ENCODE results near the gene ABCA3.

ABCA3 gene

GRCh38 chr16:2358811-2359210 is 18.3 kb upstream of the ABCA3 start:
- Histone ChIP-seq H3K36me3 (ENCODE audit: insufficient read depth, low read length) (no peaks in the 10 kb centered on the region; the same call in 1 of the 2 replicates), H3K9me2 (ENCODE audit: low read depth, low read length) (no peaks in the 10 kb centered on the region), H3K4me1 (ENCODE audit: insufficient read depth, low read length, severe bottlenecking) (no peaks in the 10 kb centered on the region), H3K9ac (ENCODE audit: low read length) (no peak overlapping the region), H3K9me3 (ENCODE audit: low read length) (peaks cover 15% of the 10 kb centered on the region; the same call in 1 of the 2 replicates), H3K27me3 (ENCODE audit: insufficient read depth, low read length) (peaks cover 10% of the 10 kb centered on the region; the same call in 1 of the 2 replicates), H3K27ac (ENCODE audit: low read depth, low read length, poor library complexity, severe bottlenecking) (no peak overlapping the region), H3K4me3 (ENCODE audit: low read depth, low read length, poor library complexity, severe bottlenecking) (no peak overlapping the region), H3K79me2 (ENCODE audit: insufficient read depth, low read length) (no peaks in the 10 kb centered on the region), H2AFZ (ENCODE audit: low read length) (no peak overlapping the region), H3K4me2 (ENCODE audit: low read length) (no peak overlapping the region), H3F3A (ENCODE audit: insufficient read depth, low read length) (no peaks in the 10 kb centered on the region), H4K20me1 (ENCODE audit: insufficient read depth, low read length) (no peaks in the 10 kb centered on the region)
- TF ChIP-seq EZH2 (IDR thresholded peaks at IDR 0.05; ENCODE audit: borderline replicate concordance, low read length) (no peak), CTCF (IDR thresholded peaks at IDR 0.05; ENCODE audit: low read length) (no peak)

- no peaks in the 10 kb centered on the region for H3K9me2 ChIP-seq (ENCODE audit: low read depth, low read length)
- no peak overlapping the region for H3K9ac ChIP-seq (ENCODE audit: low read length)
- peaks cover 10% of the 10 kb centered on the region; the same call in 1 of the 2 replicates for H3K27me3 ChIP-seq (ENCODE audit: insufficient read depth, low read length)
- H3K4me1 ChIP-seq (ENCODE audit: insufficient read depth, low read length, severe bottlenecking) = no peaks in the 10 kb centered on the region
- H3K79me2 ChIP-seq (ENCODE audit: insufficient read depth, low read length) = no peaks in the 10 kb centered on the region
- no peak overlapping the region for H2AFZ ChIP-seq (ENCODE audit: low read length)
- no peak overlapping the region for H3K4me3 ChIP-seq (ENCODE audit: low read depth, low read length, poor library complexity, severe bottlenecking)
- no peaks in the 10 kb centered on the region for H3F3A ChIP-seq (ENCODE audit: insufficient read depth, low read length)
- H4K20me1 ChIP-seq (ENCODE audit: insufficient read depth, low read length) = no peaks in the 10 kb centered on the region
- TF ChIP-seq CTCF (IDR thresholded peaks at IDR 0.05; ENCODE audit: low read length) = no peak
- TF ChIP-seq EZH2 (IDR thresholded peaks at IDR 0.05; ENCODE audit: borderline replicate concordance, low read length) = no peak
- no peaks in the 10 kb centered on the region; the same call in 1 of the 2 replicates for H3K36me3 ChIP-seq (ENCODE audit: insufficient read depth, low read length)
- H3K4me2 ChIP-seq (ENCODE audit: low read length) = no peak overlapping the region
- H3K9me3 ChIP-seq (ENCODE audit: low read length) = peaks cover 15% of the 10 kb centered on the region; the same call in 1 of the 2 replicates
- no peak overlapping the region for H3K27ac ChIP-seq (ENCODE audit: low read depth, low read length, poor library complexity, severe bottlenecking)
Measured at GRCh38 chr16:2357331-2357730, 16.8 kb upstream of the ABCA3 start.

GRCh38 chr16:2350500-2350899 is 10.0 kb upstream of the ABCA3 start:
- Histone ChIP-seq H3K79me2 (ENCODE audit: insufficient read depth, low read length) (no peaks in the 10 kb centered on the region), H3K4me2 (ENCODE audit: low read length) (no peak overlapping the region), H3F3A (ENCODE audit: insufficient read depth, low read length) (no peaks in the 10 kb centered on the region), H4K20me1 (ENCODE audit: insufficient read depth, low read length) (no peaks in the 10 kb centered on the region), H3K9me3 (ENCODE audit: low read length) (no peaks in the 10 kb centered on the region), H3K27ac (ENCODE audit: low read depth, low read length, poor library complexity, severe bottlenecking) (no peak overlapping the region), H3K9me2 (ENCODE audit: low read depth, low read length) (no peaks in the 10 kb centered on the region), H3K27me3 (ENCODE audit: insufficient read depth, low read length) (peaks cover 2% of the 10 kb centered on the region; the same call in 1 of the 2 replicates), H3K4me1 (ENCODE audit: insufficient read depth, low read length, severe bottlenecking) (no peaks in the 10 kb centered on the region), H3K36me3 (ENCODE audit: insufficient read depth, low read length) (no peaks in the 10 kb centered on the region), H2AFZ (ENCODE audit: low read length) (no peak overlapping the region), H3K9ac (ENCODE audit: low read length) (no peak overlapping the region), H3K4me3 (ENCODE audit: low read depth, low read length, poor library complexity, severe bottlenecking) (no peak overlapping the region)
- TF ChIP-seq CTCF (IDR thresholded peaks at IDR 0.05; ENCODE audit: low read length) = no peak
- no peak for TF ChIP-seq EZH2 (IDR thresholded peaks at IDR 0.05; ENCODE audit: borderline replicate concordance, low read length)

Data from OCI-LY1 (cell line).